Measurements from ENCODE around the gene GPC3. TPM values are rescaled to one million over a fixed set of nuclear protein-coding genes. Genes with fewer than 3 reads are reported as not detected.

The GPC3 gene
- total RNA-seq, 4 donors from 2014 or later: 1.4 to 5.8 (median 2.7) TPM

DNA sequence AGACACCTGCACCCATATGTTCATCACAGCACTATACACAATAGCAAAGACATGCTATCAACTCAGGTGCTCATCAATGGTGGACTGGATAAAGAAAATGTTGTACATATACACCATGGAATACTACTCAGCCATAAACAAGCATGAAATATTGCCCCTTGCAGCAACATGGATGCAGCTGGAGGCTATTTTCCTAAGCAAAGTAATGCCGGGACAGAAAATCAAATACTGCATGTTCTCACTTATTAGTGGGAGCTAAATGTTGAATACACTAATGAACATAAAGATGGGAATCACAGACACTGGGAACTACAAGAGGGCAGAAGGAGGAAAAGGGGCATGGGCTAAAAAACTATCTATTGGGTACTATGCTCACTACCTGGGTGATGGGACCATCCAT lies 278.5 kb downstream of the GPC3 start:
- ATAC-seq (no peak), DNase-seq (no peak)
- intact Hi-C loops (cut with DNase I; ENCODE audit: low total_unique reads): no loop called here
- no peak for TF ChIP-seq POLR2A (IDR thresholded peaks at IDR 0.05)
- TF ChIP-seq, protein P1, sequence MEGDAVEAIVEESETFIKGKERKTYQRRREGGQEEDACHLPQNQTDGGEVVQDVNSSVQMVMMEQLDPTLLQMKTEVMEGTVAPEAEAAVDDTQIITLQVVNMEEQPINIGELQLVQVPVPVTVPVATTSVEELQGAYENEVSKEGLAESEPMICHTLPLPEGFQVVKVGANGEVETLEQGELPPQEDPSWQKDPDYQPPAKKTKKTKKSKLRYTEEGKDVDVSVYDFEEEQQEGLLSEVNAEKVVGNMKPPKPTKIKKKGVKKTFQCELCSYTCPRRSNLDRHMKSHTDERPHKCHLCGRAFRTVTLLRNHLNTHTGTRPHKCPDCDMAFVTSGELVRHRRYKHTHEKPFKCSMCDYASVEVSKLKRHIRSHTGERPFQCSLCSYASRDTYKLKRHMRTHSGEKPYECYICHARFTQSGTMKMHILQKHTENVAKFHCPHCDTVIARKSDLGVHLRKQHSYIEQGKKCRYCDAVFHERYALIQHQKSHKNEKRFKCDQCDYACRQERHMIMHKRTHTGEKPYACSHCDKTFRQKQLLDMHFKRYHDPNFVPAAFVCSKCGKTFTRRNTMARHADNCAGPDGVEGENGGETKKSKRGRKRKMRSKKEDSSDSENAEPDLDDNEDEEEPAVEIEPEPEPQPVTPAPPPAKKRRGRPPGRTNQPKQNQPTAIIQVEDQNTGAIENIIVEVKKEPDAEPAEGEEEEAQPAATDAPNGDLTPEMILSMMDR (IDR thresholded peaks at IDR 0.05 in 4 of 5, conservative IDR thresholded peaks at IDR 0.05 in 1 of 5): no peak
- in situ Hi-C loops (cut with MboI; ENCODE audit: low sequenced_read_pairs in 4 of 4): no loop called here
- Histone ChIP-seq H3K27ac (no peak overlapping the region), H3K27me3 (no peaks in the 10 kb centered on the region), H3K4me1 (no peaks in the 10 kb centered on the region), H3K9me3 (no peaks in the 10 kb centered on the region), H3K36me3 (no peaks in the 10 kb centered on the region), H3K4me3 (no peak overlapping the region)

DNA sequence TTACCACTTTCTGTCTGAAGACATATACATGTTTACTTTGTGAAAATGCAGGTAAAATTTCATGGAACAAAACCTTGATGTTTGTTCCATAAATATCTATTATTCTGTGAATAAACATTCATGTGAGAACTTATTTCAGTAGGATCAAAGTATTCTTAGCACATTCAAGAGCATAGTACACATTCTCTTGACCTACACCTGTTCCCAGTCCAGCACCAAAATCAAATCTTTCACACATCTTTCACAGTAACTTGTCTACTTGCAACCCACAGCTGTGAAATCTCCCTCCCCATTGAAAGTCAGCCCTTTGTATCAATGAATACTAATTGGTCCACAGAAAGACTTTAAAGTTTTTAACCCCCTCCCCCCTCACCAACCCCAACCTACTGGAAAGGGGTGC lies 283.2 kb downstream of the GPC3 start:
- DNase-seq: no peak
- intact Hi-C loops (cut with DNase I; ENCODE audit: low total_unique reads): no loop called here
- TF ChIP-seq POLR2A (IDR thresholded peaks at IDR 0.05): no peak
- TF ChIP-seq, protein P1 (IDR thresholded peaks at IDR 0.05 in 4 of 5, conservative IDR thresholded peaks at IDR 0.05 in 1 of 5): no peak
- H3K9me3 ChIP-seq: no peaks in the 10 kb centered on the region
- no peaks in the 10 kb centered on the region for H3K27me3 ChIP-seq
- H3K4me3 ChIP-seq: no peak overlapping the region
- in situ Hi-C loops (cut with MboI; ENCODE audit: low sequenced_read_pairs in 4 of 4): no loop called here
- no peaks in the 10 kb centered on the region for H3K4me1 ChIP-seq
- H3K36me3 ChIP-seq: no peaks in the 10 kb centered on the region
- no peak for ATAC-seq
- H3K27ac ChIP-seq: no peak overlapping the region

DNA sequence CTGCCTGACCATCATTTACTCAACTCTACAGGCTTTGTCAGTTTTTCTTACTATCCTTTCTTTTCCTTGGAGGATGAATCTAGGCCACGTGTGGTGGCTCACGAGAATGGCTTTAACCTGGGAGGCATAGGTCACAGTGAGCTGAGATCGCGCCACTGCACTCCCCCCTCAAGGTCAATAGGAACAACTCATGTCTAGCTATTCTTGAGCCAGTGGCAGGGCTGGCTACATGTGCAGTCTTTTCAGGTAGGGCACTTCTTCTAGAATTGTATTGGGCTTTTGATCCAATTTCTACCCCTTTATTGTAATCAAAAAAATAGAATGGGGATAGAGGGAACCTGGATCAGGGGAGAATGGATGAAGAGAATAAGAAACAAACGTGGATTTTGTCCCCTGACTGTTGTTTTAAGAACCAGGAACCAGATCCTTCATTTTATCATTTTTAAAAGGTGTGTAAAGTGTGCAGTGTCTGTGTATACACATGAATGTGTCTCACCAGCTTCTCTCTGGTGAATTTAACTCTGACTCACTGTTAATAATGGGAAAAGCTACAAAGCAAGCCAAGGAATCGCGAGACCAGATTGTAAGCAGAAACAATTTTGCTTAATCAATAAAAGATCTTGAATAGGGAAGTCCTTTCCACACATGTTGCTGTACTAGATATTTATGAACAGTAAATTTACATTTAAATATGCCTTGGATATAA lies 286.2 kb downstream of the GPC3 start:
- intact Hi-C loops (cut with DNase I; ENCODE audit: low total_unique reads): no loop called here
- no peak overlapping the region for H3K27ac ChIP-seq
- H3K4me1 ChIP-seq: no peaks in the 10 kb centered on the region
- in situ Hi-C loops (cut with MboI; ENCODE audit: low sequenced_read_pairs in 4 of 4): loop anchor here in 1 of 4 donors (25.0 kb wide), 1 partner anchor 712 kb away; no protein-coding TSS in a partner anchor
- TF ChIP-seq, protein P1 (IDR thresholded peaks at IDR 0.05 in 4 of 5, conservative IDR thresholded peaks at IDR 0.05 in 1 of 5): no peak
- no peak for TF ChIP-seq POLR2A (IDR thresholded peaks at IDR 0.05)
- H3K27me3 ChIP-seq: no peaks in the 10 kb centered on the region
- no peak for DNase-seq
- no peak overlapping the region for H3K4me3 ChIP-seq
- no peaks in the 10 kb centered on the region for H3K9me3 ChIP-seq
- no peak for ATAC-seq
- H3K36me3 ChIP-seq: no peaks in the 10 kb centered on the region

DNA sequence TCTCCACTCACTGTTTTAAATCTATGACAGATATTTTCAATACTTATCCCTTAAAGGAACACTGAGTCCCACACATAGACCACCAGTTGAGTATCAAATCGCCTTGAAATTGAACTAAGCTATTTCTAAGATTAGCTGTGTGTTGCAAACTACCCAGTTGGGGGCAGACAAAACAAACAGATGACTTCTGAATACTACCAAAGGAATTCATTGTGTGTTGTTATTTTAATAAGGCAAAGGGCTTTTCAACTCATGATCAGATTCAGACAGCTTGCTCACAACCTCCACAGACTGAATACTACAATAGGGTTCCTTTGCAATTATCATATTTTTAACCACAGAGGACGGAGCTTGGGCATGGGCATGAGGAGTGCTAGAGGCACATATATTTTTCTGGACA lies 287.1 kb downstream of the GPC3 start:
- in situ Hi-C loops (cut with MboI; ENCODE audit: low sequenced_read_pairs in 4 of 4) (loop anchor here in 1 of 4 donors (25.0 kb wide), 1 partner anchor 711 kb away; no protein-coding TSS in a partner anchor), intact Hi-C loops (cut with DNase I; ENCODE audit: low total_unique reads) (no loop called here)
- Histone ChIP-seq H3K27me3 (no peaks in the 10 kb centered on the region), H3K4me1 (no peaks in the 10 kb centered on the region), H3K27ac (no peak overlapping the region), H3K36me3 (no peaks in the 10 kb centered on the region), H3K9me3 (no peaks in the 10 kb centered on the region), H3K4me3 (no peak overlapping the region)
- no peak for TF ChIP-seq POLR2A (IDR thresholded peaks at IDR 0.05)
- TF ChIP-seq, protein P1 (IDR thresholded peaks at IDR 0.05 in 4 of 5, conservative IDR thresholded peaks at IDR 0.05 in 1 of 5): no peak
- no peak for ATAC-seq
- no peak for DNase-seq
